Measurements from ENCODE around the gene TPM2.

TPM2 gene

DNA sequence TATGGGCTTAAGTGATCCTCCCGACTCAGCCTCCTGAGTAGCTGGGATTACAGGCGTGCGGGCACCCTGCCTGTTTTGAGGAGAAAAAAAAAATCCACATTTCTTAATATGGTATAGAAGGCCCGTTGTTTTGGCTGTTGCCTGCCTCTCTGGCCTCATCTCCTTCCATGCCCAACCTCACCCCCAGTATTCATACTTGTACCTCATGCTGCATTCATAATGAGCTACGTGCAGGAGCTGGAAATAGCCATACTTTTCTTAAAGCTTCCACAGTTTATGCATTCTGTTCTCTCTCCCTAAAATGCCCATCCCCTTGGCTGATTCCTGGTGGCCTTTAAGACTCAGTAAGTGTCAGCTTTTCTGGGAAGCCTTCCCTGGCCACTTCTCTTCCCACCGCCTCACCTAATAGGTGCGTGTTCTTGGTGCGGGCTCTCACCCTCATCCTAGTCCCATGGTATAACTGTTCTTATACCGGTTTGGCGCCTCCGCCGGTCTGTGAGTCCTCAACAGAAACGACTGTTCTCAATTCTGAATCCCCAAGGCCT is 2.1 kb upstream of the TPM2 start:
- DNase-seq (ENCODE audit: low read depth, low spot score): no peak
- TF ChIP-seq FOXP2 (optimal IDR thresholded peaks at IDR 0.05; ENCODE audit: control extremely low read depth, extremely low read length, insufficient read depth) (no peak), EZH2 (IDR thresholded peaks at IDR 0.05) (no peak), POLR2AphosphoS5 (IDR thresholded peaks at IDR 0.05; ENCODE audit: borderline replicate concordance, low read depth, low read length) (no peak)
- H3K36me3 ChIP-seq (ENCODE audit: insufficient read depth, low read length): peaks cover 10% of the 10 kb centered on the region
- H3K27ac ChIP-seq: peak overlapping the region; percentile 81; the same call in 1 of the 2 replicates
- H3K9ac ChIP-seq (ENCODE audit: insufficient read length): no peak overlapping the region
- H3K4me3 ChIP-seq: no peak overlapping the region
- no peaks in the 10 kb centered on the region for H3K9me3 ChIP-seq (ENCODE audit: low read depth, low read length)

DNA sequence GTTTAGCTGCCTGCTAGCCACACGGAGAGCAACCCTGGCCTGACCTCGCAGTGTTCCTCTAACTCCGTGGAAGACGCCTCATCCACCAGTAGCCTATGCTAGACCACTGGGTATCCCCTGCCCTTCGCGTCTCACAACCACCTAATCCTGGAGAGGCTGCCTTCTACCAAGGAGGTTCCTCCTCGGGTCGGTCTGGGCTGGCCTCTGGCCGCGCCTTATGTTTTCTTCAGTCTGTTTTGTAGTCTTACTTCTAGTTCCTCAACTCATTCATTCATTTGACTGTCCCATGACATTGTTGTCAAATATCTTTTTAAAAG is 1.6 kb upstream of the TPM2 start:
- H3K27ac ChIP-seq: peak overlapping the region; percentile 81

DNA sequence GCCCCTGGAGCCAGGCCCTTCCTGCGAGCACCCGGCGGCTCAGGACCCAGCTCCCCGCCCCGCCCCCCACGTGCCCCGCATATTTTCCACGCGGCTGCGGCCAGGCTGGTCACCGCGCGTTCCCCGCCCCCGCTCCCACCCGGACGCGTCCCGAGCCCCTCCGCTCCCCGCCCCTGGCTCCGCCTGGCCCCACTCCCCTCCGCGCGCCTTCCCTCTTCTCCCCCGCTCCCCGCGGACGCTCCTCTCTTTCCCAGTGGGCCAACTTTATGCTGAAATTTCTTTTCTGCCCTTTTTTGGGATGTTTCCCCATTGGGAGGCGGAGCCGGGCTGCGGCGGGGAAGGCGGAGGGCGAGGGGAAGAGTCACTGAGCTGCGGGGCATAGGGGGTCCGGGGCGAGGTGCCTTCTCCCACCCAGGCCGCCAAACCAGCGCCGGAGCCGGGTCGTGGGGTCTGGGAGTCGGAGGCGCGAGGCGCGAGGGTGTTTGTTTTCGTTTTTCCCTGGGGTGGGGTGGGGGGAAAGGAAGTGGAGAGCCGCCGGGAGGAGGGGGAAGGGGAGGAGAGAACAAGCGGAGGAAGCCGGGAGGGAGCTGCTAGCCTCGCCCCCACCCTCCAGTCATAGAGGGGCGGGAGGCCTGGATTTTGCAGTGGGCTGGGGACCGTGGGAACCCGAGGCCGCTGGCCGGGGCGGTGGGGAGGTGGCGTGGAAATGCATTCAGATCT is 1.0 kb upstream of the TPM2 start:
- Histone ChIP-seq H3K27ac (peak overlapping the region; percentile 81), H3K9ac (ENCODE audit: insufficient read length) (peak overlapping the region; percentile 90), H3K36me3 (ENCODE audit: insufficient read depth, low read length) (no peaks in the 10 kb centered on the region; the same call in 1 of the 2 replicates), H3K4me3 (peak overlapping the region; percentile 96), H3K9me3 (ENCODE audit: low read depth, low read length) (no peaks in the 10 kb centered on the region)
- no peak for DNase-seq (ENCODE audit: low read depth, low spot score)
- no peak for TF ChIP-seq FOXP2 (optimal IDR thresholded peaks at IDR 0.05; ENCODE audit: control extremely low read depth, extremely low read length, insufficient read depth)
- TF ChIP-seq POLR2AphosphoS5 (IDR thresholded peaks at IDR 0.05; ENCODE audit: borderline replicate concordance, low read depth, low read length): peak; percentile 66
- no peak for TF ChIP-seq EZH2 (IDR thresholded peaks at IDR 0.05)

More for the DNA sequence above, 1.6 kb upstream of the TPM2 start:
- Histone ChIP-seq H3K36me3 (ENCODE audit: insufficient read depth, low read length) (peaks cover 5% of the 10 kb centered on the region; the same call in 1 of the 2 replicates), H3K4me3 (peak overlapping the region; percentile 96), H3K9me3 (ENCODE audit: low read depth, low read length) (no peaks in the 10 kb centered on the region), H3K9ac (ENCODE audit: insufficient read length) (peak overlapping the region; percentile 90)
- no peak for TF ChIP-seq POLR2AphosphoS5 (IDR thresholded peaks at IDR 0.05; ENCODE audit: borderline replicate concordance, low read depth, low read length)
- TF ChIP-seq EZH2 (IDR thresholded peaks at IDR 0.05): no peak
- TF ChIP-seq FOXP2 (optimal IDR thresholded peaks at IDR 0.05; ENCODE audit: control extremely low read depth, extremely low read length, insufficient read depth): no peak
- no peak for DNase-seq (ENCODE audit: low read depth, low spot score)

DNA sequence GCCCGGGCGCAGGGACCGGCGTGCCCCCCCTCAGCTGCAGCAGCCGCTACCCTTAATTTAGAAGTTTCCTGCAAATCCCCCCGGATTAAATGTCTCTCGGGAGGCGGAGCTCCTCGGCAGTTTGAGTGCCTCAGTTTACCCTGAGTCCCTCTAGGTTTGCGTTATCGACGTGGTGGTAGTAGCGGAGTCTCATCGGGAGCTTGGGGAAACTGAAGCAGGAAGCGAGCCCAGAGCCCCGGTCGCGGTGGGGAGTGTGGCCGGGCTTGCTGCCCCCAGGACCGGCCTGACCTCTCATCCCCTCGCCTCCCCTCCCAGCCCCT is 529 bp upstream of the TPM2 start:
- H3K9ac ChIP-seq (ENCODE audit: insufficient read length): peak overlapping the region; percentile 90
- TF ChIP-seq EZH2 (IDR thresholded peaks at IDR 0.05): no peak
- no peak for TF ChIP-seq POLR2AphosphoS5 (IDR thresholded peaks at IDR 0.05; ENCODE audit: borderline replicate concordance, low read depth, low read length)
- TF ChIP-seq FOXP2 (optimal IDR thresholded peaks at IDR 0.05; ENCODE audit: control extremely low read depth, extremely low read length, insufficient read depth): no peak
- H3K4me3 ChIP-seq: peak overlapping the region; percentile 96
- no peak for DNase-seq (ENCODE audit: low read depth, low spot score)
- H3K36me3 ChIP-seq (ENCODE audit: insufficient read depth, low read length): no peaks in the 10 kb centered on the region; the same call in 1 of the 2 replicates
- H3K9me3 ChIP-seq (ENCODE audit: low read depth, low read length): no peaks in the 10 kb centered on the region
- H3K27ac ChIP-seq: no peak overlapping the region

DNA sequence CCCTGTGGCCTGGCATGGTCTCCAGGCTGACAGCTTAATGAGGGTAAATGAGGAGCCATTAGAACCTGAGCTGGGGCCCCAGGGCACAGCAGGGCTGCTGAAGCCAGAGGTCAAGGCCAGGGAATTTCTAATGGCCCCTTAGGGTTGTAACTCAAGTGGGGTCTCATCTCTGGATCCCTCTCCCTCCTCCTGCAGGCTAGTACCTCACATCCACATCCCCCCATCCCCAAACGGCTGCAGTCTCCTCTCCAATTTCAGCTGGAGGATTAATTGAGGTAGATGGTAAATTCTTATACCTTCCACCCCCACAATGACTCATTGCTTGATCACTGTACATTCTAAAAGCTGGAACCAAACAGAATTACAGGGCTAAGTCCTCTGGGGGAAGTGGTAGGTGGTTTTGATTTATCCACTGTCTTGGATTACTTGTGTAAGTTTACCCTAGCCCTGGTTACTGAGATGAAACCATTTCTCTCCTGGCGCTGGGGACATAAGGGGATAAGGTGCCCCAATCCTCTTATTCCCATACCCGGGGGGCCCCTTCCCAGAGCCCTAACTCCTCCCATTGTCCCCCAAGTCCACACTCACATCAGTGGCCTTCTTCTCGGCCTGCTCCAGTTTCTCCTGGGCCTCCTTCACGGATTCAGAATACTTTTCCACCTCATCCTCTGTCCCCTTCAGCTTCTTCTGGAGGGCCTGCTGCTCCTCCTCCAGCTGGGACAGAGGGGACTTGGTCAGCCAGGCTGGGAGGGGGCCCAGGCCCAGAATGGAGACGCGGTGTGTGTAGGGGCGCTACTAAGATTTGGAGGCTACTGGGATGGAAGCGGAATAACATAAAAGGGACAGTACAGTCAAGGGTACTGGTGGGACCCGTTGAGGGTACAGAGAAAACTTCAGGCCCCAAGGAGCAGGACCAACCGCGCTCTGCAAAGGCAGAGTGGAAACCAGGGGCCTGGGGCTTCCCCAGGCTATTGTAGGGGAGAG is 875 bp downstream of the TPM2 start:
- H3K9ac ChIP-seq (ENCODE audit: insufficient read length): peak overlapping the region; percentile 49
- H3K4me3 ChIP-seq: peak overlapping the region; percentile 96
- TF ChIP-seq POLR2AphosphoS5 (IDR thresholded peaks at IDR 0.05; ENCODE audit: borderline replicate concordance, low read depth, low read length): no peak
- no peak for TF ChIP-seq EZH2 (IDR thresholded peaks at IDR 0.05)
- TF ChIP-seq FOXP2 (optimal IDR thresholded peaks at IDR 0.05; ENCODE audit: control extremely low read depth, extremely low read length, insufficient read depth): no peak
- H3K9me3 ChIP-seq (ENCODE audit: low read depth, low read length): no peaks in the 10 kb centered on the region
- DNase-seq (ENCODE audit: low read depth, low spot score): no peak
- H3K27ac ChIP-seq: peak overlapping the region; percentile 49; the same call in 1 of the 2 replicates
- peaks cover 13% of the 10 kb centered on the region; the same call in 1 of the 2 replicates for H3K36me3 ChIP-seq (ENCODE audit: insufficient read depth, low read length)

DNA sequence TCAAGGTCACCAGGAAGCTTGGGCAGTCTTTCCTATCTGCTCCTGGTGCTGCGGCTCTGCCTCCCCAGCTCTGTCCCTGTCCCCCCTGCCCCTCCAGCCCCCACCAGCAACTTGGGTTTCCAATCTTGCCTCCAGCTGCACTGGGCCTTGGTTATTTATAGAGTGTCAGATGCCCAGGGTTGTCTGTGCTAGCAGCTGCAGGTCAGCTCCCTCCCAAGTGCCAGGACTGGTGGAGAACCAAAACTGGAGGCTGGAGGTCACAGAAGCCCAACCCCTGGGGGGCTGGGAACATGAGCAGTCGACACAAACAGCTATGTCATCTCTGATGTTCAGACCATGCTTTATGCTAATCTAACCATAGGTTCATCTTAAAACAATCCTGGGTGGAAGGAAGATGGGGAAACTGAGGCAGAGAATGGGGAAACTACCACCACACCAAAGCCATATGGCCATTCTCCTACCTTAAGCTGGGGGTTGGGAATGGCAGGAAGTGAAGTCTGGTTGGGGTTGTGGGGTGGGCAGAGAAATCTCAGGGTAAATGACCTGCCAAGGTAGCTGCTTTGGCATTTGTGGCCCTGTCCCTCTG is 1.7 kb downstream of the TPM2 start:
- Histone ChIP-seq H3K4me3 (no peak overlapping the region), H3K9me3 (ENCODE audit: low read depth, low read length) (no peaks in the 10 kb centered on the region), H3K27ac (no peak overlapping the region), H3K9ac (ENCODE audit: insufficient read length) (no peak overlapping the region), H3K36me3 (ENCODE audit: insufficient read depth, low read length) (peaks cover 20% of the 10 kb centered on the region; the same call in 1 of the 2 replicates)
- TF ChIP-seq POLR2AphosphoS5 (IDR thresholded peaks at IDR 0.05; ENCODE audit: borderline replicate concordance, low read depth, low read length) (no peak), FOXP2 (optimal IDR thresholded peaks at IDR 0.05; ENCODE audit: control extremely low read depth, extremely low read length, insufficient read depth) (no peak), EZH2 (IDR thresholded peaks at IDR 0.05) (no peak)
- no peak for DNase-seq (ENCODE audit: low read depth, low spot score)

DNA sequence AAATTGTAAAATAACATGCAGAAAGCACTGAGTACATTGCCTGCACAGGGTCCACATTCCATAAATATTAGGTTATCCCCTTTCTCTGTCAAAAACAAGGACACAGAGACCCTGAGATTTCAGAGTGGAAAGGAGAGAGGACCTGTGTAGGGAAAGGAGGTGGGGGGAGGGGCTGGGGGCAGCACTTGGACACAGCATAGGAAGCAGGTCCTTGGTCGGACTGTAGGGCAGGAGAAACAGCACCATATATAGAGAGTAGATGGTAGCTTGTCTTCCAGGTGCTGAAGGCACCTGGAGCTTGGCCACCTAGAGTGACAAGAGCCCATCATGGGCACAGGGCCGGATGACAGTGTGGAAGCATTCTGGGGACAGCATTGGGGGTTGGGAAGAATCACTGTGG is 2.4 kb downstream of the TPM2 start:
- no peak for TF ChIP-seq POLR2AphosphoS5 (IDR thresholded peaks at IDR 0.05; ENCODE audit: borderline replicate concordance, low read depth, low read length)
- no peak for TF ChIP-seq EZH2 (IDR thresholded peaks at IDR 0.05)
- TF ChIP-seq FOXP2 (optimal IDR thresholded peaks at IDR 0.05; ENCODE audit: control extremely low read depth, extremely low read length, insufficient read depth): no peak
- DNase-seq (ENCODE audit: low read depth, low spot score): no peak
- peaks cover 22% of the 10 kb centered on the region; the same call in 1 of the 2 replicates for H3K36me3 ChIP-seq (ENCODE audit: insufficient read depth, low read length)
- H3K27ac ChIP-seq: peak overlapping the region; percentile 13; the same call in 1 of the 2 replicates
- no peak overlapping the region for H3K9ac ChIP-seq (ENCODE audit: insufficient read length)
- H3K9me3 ChIP-seq (ENCODE audit: low read depth, low read length): no peaks in the 10 kb centered on the region
- H3K4me3 ChIP-seq: no peak overlapping the region
